Hepatic stellate cell (primary cell): ENCODE data around the gene PRSS23.
A peak's percentile ranks its signal among the peaks of the same experiment; 100 is the strongest.
"Not testable (repeated sequence)": the region's sequence is repeated elsewhere in the genome, so short reads cannot be mapped to it uniquely, and the experiment has no call there.

Source experiments
- DNase-seq: peaks from one replicate; pipeline ENCODE4 v3.0.0; 2011; ENCODE audit warnings: low spot score

PRSS23 gene

DNA sequence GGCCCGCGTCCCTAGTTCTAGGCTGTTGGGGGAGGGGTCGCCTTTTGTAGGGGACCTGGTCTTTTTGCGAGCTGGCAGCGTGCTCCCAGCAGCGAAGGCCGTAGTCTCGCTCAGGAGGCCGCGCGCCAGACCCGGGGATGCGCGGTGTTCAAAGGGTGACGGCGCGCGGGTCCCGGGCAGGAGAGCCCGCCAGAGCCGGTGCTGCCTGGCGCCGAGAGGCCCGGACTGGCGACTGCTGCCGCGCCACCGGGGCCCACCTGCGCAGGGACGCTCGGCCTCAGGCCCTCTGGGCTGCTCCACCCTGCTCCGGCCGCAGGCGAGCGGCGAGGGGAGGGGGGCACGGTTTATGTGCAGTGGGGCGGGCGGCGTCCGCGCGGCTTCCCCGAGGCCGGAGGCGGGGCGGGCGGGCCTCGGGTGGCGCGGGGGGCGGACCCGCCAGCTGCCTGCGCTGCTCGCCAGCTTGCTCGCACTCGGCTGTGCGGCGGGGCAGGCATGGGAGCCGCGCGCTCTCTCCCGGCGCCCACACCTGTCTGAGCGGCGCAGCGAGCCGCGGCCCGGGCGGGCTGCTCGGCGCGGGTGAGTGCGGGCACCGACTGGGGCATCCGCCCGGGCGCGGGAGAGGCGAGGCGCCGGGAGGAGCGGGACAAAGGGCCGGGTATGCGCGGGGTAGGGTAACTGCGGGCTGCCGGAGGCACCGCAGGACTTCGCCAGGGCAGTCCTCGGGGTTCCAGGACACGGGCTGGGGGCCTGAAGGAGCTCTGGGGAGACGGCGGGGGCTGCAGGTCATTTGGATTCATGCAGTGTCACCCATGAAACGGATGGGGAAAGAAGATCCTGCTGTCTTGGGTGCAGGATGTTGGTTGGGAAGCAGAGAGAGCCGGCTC, at the start of gene PRSS23:
TSS of gene PRSS23 (plus strand) at position 467 of the 884 bp plus-strand sequence. CDS start 7,102 bp downstream, outside the sequence.
- peak; percentile 74 for DNase-seq

DNA sequence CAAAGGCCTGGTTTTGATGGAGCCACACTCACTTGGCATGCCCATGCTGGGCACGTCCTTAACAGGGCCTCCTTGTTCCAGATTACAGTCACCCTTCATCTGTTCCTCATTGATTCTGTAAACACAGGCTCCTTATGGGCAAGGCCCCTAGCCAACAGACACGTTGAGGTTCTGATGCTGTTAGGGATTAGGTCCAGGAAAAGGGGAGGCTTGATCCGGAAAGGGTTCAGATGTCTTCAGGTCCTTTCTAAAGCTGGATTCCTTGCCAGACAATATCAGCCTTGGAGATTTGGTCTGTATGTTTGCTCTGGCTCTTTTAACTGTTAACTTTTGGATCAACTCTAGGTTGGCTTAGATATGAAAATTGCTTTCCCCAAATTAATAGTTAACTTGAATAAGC, 46.9 kb upstream of the PRSS23 start:
- DNase-seq = no peak

GRCh38 chr11:86755146-86755545, 45.2 kb upstream of the PRSS23 start:
- DNase-seq = no peak

DNA sequence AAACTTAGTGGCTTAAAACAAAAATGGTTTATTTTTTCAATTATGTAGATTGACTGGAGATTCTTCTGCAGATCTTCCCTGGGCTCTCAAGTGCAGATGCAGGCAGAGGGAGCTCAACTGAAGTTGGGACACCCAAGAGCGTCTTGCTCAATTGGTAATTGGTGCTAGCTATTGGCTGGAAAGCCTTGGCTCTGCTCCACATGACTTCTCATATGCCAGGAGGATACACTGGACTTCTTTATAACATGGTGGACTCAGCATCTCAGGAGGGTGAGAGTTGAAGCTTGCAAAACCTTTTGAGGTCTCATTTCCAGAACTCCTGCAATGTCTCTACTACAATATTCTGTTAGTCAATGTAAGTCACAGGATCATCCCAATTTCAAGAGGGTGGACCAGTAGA, 42.2 kb upstream of the PRSS23 start:
- no peak for DNase-seq

DNA sequence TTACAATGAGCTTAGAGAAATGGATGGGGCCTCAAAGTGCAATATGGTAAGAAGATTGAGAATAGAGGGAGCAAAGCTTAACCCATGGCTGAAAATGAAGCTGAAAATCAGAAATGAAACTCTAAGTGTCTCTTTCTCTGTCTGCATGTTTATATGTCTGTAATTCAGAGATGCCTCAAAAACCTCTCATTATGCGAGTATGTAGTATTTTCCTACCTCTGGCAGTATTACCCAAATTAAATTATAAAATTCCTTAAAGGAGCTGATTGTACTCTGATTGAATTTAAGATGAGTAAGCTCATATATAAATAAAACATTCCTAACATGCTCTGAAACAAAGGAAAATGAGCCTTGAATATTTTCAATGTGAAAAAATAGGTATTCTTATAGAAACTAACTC, 39.8 kb upstream of the PRSS23 start:
- no peak for DNase-seq

DNA sequence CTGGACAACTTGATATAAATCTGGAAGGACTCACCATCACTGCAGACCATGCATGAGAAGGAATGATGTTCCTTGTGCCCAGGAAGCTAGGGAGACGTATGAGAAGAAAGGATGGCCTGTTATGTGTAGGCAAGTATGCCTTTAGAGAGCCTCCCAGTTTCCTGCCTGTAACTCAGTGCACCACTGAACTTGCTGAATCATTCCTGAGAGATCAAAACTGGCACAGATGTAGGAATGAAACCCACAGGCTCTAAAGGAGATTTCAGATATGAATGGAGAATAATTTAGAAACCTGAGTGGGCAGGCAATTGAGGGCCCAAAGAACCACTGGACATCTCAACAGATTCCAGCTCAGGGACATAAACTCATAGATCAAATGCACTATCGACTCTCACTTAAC, 38.4 kb upstream of the PRSS23 start:
- peak; percentile 37 for DNase-seq

DNA sequence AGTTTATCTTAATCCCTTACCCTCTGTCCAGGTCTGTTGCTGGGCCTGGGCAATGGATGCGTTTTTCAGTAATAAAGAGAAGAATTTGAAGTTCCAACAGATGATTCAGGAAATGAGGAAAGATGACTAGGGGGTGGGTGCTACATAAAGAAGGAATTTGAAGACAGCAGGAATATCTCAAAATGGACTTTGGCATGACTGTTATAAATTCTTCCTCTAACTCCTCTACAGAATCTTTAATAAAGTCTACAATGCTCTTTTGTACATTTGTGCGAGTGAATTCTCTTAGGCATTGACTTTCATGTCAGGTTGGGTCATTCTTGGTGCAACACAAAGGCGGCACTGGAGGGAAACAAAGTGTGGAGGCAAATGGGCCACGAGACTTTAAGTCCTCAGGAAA, 35.1 kb upstream of the PRSS23 start:
- no peak for DNase-seq

GRCh38 chr11:86765878-86766277, 34.5 kb upstream of the PRSS23 start:
- no peak for DNase-seq

- DNase-seq = no peak
Measured at GRCh38 chr11:86769219-86769618, 31.1 kb upstream of the PRSS23 start.

DNA sequence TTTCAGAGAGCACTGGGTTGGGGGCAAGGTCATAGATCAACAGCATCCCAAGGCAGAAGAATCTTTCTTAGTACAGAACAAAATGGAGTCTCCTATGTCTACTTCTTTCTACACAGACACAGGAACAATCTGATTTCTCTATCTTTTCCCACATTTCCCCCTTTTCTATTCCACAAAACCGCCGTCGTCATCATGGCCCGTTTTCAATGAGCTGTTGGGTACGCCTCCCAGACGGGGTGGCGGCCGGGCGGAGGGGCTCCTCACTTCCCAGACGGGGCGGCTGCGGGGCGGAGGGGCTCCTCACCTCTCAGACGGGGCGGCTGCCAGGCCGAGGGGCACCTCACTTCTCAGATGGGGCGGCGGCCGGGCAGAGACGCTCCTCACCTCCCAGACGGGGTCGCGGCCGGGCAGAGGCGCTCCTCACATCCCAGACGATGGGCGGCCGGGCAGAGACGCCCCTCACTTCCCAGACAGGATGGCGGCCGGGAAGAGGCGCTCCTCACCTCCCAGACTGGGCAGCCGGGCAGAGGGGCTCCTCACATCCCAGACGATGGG, 29.8 kb upstream of the PRSS23 start:
- not testable (repeated sequence) for DNase-seq

GRCh38 chr11:86772999-86773398, 27.3 kb upstream of the PRSS23 start:
- DNase-seq = no peak

DNA sequence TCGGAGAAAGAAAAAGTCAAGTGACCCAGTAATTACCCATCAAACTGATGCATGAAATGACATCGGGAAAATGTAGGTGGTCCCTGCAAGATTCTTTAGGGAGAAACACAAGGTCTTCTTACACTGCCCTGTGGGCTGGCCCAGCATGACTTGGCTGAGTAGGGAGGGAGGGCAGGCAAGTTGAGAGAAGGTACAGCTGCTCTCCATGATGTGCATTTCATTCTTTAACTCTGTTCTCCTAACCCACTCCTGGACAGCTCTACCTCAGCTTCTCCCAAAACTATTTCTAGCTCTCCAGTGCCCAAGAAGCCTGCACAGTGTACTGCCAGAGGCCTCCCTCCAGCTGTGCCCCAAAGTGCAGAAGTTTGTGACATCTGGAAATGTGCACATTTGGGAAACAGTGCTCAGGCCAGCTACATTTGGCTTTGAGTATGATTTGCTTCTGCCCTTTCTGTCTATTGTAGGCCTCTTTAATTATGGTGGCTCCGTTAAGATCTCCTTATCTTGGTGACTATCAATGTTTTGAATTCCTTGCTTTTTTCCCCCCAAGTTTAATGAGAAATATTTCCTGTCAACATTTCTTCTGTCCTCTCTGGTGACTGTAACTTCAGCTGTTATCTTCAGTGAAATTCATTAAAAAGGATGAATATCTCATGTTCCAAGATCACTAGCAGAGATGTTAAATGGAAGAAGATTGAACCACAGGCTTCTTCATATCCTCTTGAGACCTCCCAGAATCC, 26.7 kb upstream of the PRSS23 start:
- DNase-seq = no peak

DNA sequence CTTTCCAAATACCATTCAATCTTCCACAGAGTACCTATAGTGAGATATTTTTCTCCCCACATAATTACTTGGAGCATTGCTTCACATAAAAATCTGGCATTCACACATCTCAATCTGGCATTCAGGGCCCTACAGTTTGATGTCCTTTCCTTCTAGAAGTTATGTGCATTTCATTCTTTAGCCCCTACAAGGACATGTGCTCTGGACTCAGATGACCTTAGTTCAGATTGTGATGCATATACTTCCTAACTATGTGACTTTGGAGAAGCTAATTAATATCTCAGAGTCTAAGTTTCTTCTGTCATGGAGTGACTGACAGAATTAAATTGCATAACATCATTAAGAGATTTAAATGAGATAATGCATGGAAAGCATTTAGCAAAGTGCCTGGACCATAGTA, 25.9 kb upstream of the PRSS23 start:
- no peak for DNase-seq

DNA sequence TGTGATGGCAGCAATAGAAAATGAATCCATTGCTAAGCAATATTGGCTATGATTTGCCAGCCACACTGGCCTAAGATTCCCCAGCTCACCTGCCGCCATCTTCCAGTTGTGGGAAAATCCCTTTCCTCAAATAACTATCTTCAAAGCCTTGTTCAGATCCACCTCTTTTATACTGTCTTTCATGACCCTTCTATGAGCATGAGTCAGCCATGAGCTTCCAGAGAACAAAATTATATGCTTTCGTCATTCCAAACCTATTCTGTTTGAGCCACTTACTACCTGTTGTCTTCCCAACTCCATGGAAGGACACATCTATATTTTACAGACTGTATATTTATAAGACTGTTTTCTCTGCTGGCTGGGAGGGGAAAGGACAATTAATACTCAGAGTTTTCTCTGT, 25.0 kb upstream of the PRSS23 start:
- DNase-seq = no peak

DNA sequence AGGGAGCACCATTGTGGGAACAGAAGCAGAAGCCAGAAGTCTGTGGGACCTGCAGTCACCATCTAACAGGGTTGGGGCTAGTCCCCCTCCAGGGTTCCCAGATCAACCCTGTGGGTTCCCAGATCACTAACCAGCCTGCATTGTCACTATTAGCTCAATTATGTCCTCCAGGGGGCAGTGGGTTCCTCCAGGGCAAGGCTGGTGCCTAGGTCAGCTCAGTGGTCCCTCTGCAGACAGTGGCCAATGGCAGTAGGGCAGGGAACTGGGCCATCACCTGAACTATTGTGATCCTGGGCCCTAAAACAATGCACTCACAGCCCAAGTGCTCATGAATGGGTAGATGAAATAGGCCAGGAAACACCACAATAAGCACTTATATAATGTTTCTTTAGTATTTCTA, 18.8 kb upstream of the PRSS23 start:
- DNase-seq = no peak

DNA sequence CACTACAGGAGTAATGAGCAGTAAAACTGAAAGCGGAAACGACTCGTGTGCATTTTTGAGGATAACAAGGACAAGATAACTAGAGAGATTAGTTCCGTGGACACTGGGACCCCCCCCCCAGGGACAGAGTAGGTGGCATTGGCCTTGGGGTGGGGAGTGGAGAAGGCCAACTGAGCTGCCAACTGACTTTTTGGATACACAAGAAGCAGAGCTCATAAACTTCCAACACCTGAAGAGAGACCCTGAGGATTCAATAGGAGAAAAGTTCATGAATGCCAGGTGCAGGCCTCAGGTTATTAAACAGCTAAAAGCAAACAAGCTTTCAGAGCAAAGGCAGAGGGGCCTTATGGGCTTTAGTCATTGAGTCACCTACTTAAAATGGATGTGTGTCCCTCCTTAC, 17.6 kb upstream of the PRSS23 start:
- no peak for DNase-seq

- no peak for DNase-seq
Measured at GRCh38 chr11:86783661-86784060, 16.7 kb upstream of the PRSS23 start.

DNA sequence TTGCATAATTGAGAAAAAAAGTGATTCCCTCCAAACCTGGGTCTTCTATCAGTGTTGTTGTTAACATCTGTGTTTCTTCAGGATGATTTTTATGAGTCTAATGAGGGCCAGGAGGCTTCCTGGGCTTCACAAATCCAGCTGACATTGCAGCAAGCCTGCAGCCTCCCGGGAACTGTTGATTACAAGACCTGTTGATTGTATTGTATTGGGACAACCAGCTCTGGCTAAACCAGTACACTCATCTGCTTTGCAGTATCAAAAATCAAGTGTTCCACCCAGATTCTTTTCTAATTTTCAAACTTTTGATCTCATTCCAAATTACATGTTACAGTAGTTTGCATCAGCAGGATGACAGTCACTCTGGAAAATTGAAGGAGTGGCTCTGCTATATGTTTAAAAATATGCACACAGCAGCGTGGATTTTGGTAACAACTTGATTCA, 16.1 kb upstream of the PRSS23 start:
- no peak for DNase-seq

- DNase-seq = no peak
Measured at GRCh38 chr11:86785576-86785975, 14.8 kb upstream of the PRSS23 start.

- no peak for DNase-seq
Measured at GRCh38 chr11:86787018-86787536, 13.3 kb upstream of the PRSS23 start.

DNA sequence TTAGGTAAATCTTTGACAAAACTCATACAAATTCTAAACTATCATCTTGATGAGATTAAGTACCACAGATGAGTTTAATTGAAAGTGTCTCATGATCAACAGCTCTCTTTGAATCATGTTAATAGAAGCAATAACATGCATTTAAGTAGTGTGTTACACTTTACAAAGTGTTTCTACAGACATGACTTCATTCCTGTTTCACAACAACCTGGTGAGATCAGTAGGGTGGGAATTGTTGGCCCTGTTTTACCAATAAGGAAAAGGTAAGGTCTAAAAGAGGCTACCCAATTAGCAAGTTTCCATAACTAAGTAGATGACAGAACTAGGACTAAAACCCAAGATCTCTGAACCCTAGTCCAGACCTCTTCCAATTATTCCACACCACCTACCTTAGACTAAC, 12.7 kb upstream of the PRSS23 start:
- no peak for DNase-seq

GRCh38 chr11:86790195-86790725, 10.1 kb upstream of the PRSS23 start:
- DNase-seq = no peak
